Natural killer cell (primary cell): ENCODE results near the gene STK32B. TPM values are rescaled to one million over a fixed set of nuclear protein-coding genes. Genes with fewer than 3 reads are reported as not detected.

Source experiments
- ATAC-seq, 3 donors: fragments of 150-1000 bp in 2 of 3; fragments of 200-7000 bp in 1 of 3; cut with Tn5 transposase; 1 replicate in 1 of 3; 2 replicates in 2 of 3; pipeline ENCODE4 v1.10.0; 2021; ENCODE audit warnings: mild to moderate bottlenecking in 2 of 3, moderate library complexity in 2 of 3
- DNase-seq, 2 donors: peaks; one replicate each; pipeline versions ENCODE4 v3.0.0 to v3.0.0-alpha.2; 2013 to 2021; ENCODE audit warnings: mixed read lengths in 1 of 2
- H3K27ac ChIP-seq: one replicate; pipeline ENCODE4 v1.5.1; 2013; ENCODE audit warnings: mild to moderate bottlenecking, low read length
- H3K27me3 ChIP-seq: one replicate; pipeline ENCODE4 v1.6.1; 2013; ENCODE audit warnings: low read length; ENCODE audit not compliant: control insufficient read depth, insufficient read depth
- H3K36me3 ChIP-seq: one replicate; pipeline ENCODE4 v1.6.1; 2013; ENCODE audit warnings: low read length; ENCODE audit not compliant: control insufficient read depth, insufficient read depth
- H3K4me1 ChIP-seq: one replicate; pipeline ENCODE4 v1.6.1; 2013; ENCODE audit warnings: low read length; ENCODE audit not compliant: control insufficient read depth, insufficient read depth
- H3K4me3 ChIP-seq: one replicate; pipeline ENCODE4 v1.5.1; 2013; ENCODE audit warnings: low read length
- H3K9me3 ChIP-seq: one replicate; pipeline ENCODE4 v1.6.1; 2013; ENCODE audit warnings: low read length; ENCODE audit not compliant: control insufficient read depth, insufficient read depth
- H3K27ac Mint-ChIP-seq, 2 donors: one replicate each; pipeline ENCODE4 v1.8.0; 2022; ENCODE audit warnings: mild to moderate bottlenecking in 2 of 2, mixed read lengths in 2 of 2, moderate library complexity in 1 of 2
- H3K27me3 Mint-ChIP-seq, 2 donors: one replicate each; pipeline ENCODE4 v1.8.0; 2022; ENCODE audit warnings: low read depth in 2 of 2, mixed read lengths in 2 of 2
- H3K36me3 Mint-ChIP-seq: one replicate; pipeline ENCODE4 v1.8.0; 2022; ENCODE audit warnings: mixed read lengths
- H3K4me1 Mint-ChIP-seq, 2 donors: one replicate each; pipeline ENCODE4 v1.8.0; 2022; ENCODE audit warnings: mixed read lengths in 2 of 2
- H3K4me3 Mint-ChIP-seq: one replicate; pipeline ENCODE4 v1.8.0; 2022; ENCODE audit warnings: mild to moderate bottlenecking, moderate library complexity, mixed read lengths
- H3K9me3 Mint-ChIP-seq, 2 donors: one replicate each; pipeline ENCODE4 v1.8.0; 2022; ENCODE audit warnings: mixed read lengths in 2 of 2
- CTCF ChIP-seq: fragments of 200-600 bp; IDR thresholded peaks from one replicate; pipeline ENCODE4 v1.8.0; 2022; ENCODE audit warnings: antibody characterized with exemption
- WGBS: methylation state at CpG from one replicate; pipeline ENCODE4 v1.1.7; 2013; ENCODE audit warnings: missing lambda C conversion rate; ENCODE audit not compliant: insufficient coverage; 5-methylcytosine and 5-hydroxymethylcytosine counted together
- intact Hi-C: fragments of 100-400 bp; cut with micrococcal nuclease; formaldehyde crosslinking; loops from one replicate; pipeline ENCODE4 v1.14.2; 2022
- total RNA-seq, 4 donors: library from RNA; stranded (reverse); fragments of 120-200 nt in 1 of 4; gene quantifications; one replicate each; pipeline versions ENCODE4 v1.2.3 to v1.2.4, GENCODE V29; 2013 to 2022

The STK32B gene
- total RNA-seq, 3 donors from 2014 or later (not counting 1 experiment from before 2014, with no cell fraction given): 0.32 to 0.33 TPM; not detected in 1

- DNase-seq: no peak
- no peak for TF ChIP-seq CTCF
- intact Hi-C loops: no loop called here
- Histone ChIP-seq H3K9me3 (no peaks in the 10 kb centered on the region), H3K4me1 (no peaks in the 10 kb centered on the region), H3K4me3 (no peak overlapping the region), H3K36me3 (no peaks in the 10 kb centered on the region), H3K27me3 (no peaks in the 10 kb centered on the region), H3K27ac (no peak overlapping the region)
- Mint-ChIP-seq H3K4me3 (no peak overlapping the region), H3K27me3 (peaks cover 3 to 9% of the 10 kb centered on the region in 2 donors), H3K36me3 (no peaks in the 10 kb centered on the region), H3K27ac (no peak overlapping the region), H3K9me3 (no peaks in the 10 kb centered on the region), H3K4me1 (no peaks in the 10 kb centered on the region)
- 80% methylated on average over 2 of the region's 2 CpGs for WGBS
- no peak for ATAC-seq
These were observed 148.6 kb downstream of the STK32B start for GRCh38 chr4:5199912-5200311.

DNA sequence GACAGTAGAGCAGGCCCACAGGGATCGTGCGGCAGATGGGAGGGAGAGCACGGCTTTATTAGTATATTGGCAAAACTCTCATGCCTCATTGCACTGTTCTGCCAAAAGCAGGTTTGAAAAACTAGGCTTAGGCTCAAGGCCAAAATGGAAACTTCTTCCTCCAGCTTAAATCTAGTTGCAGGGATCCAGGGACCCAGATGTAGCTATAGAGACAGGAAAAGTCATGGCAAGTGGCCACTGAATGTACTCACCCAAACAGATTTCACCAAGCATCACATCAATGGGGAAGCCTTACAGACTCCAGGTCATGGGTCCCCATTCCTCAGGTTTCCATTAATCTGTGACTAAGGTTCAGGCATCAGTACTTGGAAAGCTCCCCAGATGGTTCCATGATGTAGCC, 149.2 kb downstream of the STK32B start:
- DNase-seq (no peak), ATAC-seq (no peak)
- Mint-ChIP-seq H3K4me3 (no peak overlapping the region), H3K4me1 (no peaks in the 10 kb centered on the region), H3K9me3 (no peaks in the 10 kb centered on the region), H3K27ac (no peak overlapping the region), H3K36me3 (no peaks in the 10 kb centered on the region), H3K27me3 (peaks cover 3 to 9% of the 10 kb centered on the region in 2 donors)
- no peak for TF ChIP-seq CTCF
- no peaks in the 10 kb centered on the region for H3K9me3 ChIP-seq
- no peak overlapping the region for H3K4me3 ChIP-seq
- intact Hi-C loops: no loop called here
- WGBS: 97% methylated on average over 3 of the region's 3 CpGs
- H3K27me3 ChIP-seq: no peaks in the 10 kb centered on the region
- no peaks in the 10 kb centered on the region for H3K36me3 ChIP-seq
- no peak overlapping the region for H3K27ac ChIP-seq
- H3K4me1 ChIP-seq: no peaks in the 10 kb centered on the region

DNA sequence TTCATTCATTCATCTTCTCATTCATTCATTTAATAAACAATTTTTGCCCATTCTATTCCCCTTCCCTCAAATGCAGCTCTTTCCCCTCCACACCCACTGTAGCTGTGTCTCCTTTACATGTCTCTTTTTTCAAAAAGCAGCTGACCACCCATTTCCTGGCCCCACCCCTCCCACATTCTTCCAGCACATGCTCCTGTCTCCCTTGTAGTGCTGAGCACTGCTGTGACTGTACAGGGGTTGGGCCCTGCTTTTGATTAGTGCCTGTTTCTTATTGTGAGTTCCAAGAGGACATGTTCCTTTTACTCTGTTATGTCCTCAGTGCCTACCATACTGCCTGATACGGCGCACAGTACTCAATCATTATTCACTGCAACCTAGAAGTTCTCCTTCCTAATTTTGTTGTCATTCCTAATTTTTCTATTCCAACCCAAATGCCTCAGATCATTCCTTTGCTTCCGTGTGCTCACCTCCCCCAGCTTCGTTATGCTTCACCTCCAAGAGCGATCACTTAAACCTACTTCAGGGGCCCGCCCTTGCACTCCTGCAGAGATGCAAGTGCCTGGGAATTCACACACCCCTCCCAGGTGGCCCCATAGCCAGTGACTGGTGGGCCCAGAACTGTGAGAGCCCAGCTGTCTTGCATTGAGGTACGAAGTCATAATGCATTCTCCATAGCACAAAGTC, 152.2 kb downstream of the STK32B start:
- H3K36me3 ChIP-seq: no peaks in the 10 kb centered on the region
- Mint-ChIP-seq H3K36me3 (no peaks in the 10 kb centered on the region), H3K27me3 (peaks cover 3 to 9% of the 10 kb centered on the region in 2 donors), H3K4me1 (no peaks in the 10 kb centered on the region), H3K27ac (no peak overlapping the region), H3K4me3 (no peak overlapping the region), H3K9me3 (no peaks in the 10 kb centered on the region)
- H3K4me3 ChIP-seq: no peak overlapping the region
- intact Hi-C loops: no loop called here
- H3K27me3 ChIP-seq: no peaks in the 10 kb centered on the region
- ATAC-seq: no peak
- DNase-seq: no peak
- no peak overlapping the region for H3K27ac ChIP-seq
- WGBS: 80% methylated on average over 7 of the region's 7 CpGs
- no peak for TF ChIP-seq CTCF
- no peaks in the 10 kb centered on the region for H3K4me1 ChIP-seq
- H3K9me3 ChIP-seq: no peaks in the 10 kb centered on the region

GRCh38 chr4:5203993-5204310, 152.7 kb downstream of the STK32B start:
- no peaks in the 10 kb centered on the region for H3K4me1 Mint-ChIP-seq
- WGBS: 88% methylated on average over 3 of the region's 3 CpGs

More at GRCh38 chr4:5203993-5204310, 152.7 kb downstream of the STK32B start:
- Histone ChIP-seq H3K4me1 (no peaks in the 10 kb centered on the region), H3K27ac (no peak overlapping the region), H3K9me3 (no peaks in the 10 kb centered on the region), H3K36me3 (no peaks in the 10 kb centered on the region), H3K4me3 (no peak overlapping the region), H3K27me3 (no peaks in the 10 kb centered on the region)
- intact Hi-C loops: no loop called here
- ATAC-seq (no peak), DNase-seq (no peak)
- Mint-ChIP-seq H3K27ac (no peak overlapping the region), H3K9me3 (no peaks in the 10 kb centered on the region), H3K4me3 (no peak overlapping the region), H3K27me3 (peaks cover 3 to 9% of the 10 kb centered on the region in 2 donors), H3K36me3 (no peaks in the 10 kb centered on the region)
- TF ChIP-seq CTCF: no peak
